Heart left ventricle (tissue), 13 donors: ENCODE measurements around the gene KRT7.

ENCODE experiments used
- CTCF ChIP-seq, 12 donors: fragments of 200-600 bp; sonication (generic) in 4 of 12; IDR thresholded peaks; one replicate each; pipeline versions ENCODE4 v1.5.0 to v1.8.0; 2018 to 2022; ENCODE audit warnings: antibody characterized with exemption in 12 of 12, mild to moderate bottlenecking in 5 of 12
- POLR2A ChIP-seq, 2 donors: fragments of 450-650 bp; IDR thresholded peaks; one replicate each; pipeline ENCODE4 v1.6.1; 2017; ENCODE audit warnings: antibody characterized with exemption in 2 of 2, mild to moderate bottlenecking in 2 of 2, moderate library complexity in 2 of 2
- donor health status: ischemic (EF 13 %, LVEDD 7.1; RV severe dilation, severe dysfunction).
- donor health status: DM: no; HTN: yes; CAD: no.
- donor health status: DM: no; HTN: no; CAD: no.
- donor health status: ischemic (EF 25% LVEDD 6.9; RV normal size, moderate dysfunction).
- donor health status: ischemic (EF 25% LVEDD 5.7; RV mildly dilated, moderate dysfunction).
- donor health status: ischemic (EF 35%, LVEDD 5.7; RV mildly dilated, moderate dysfunction).
- donor health status: nonischemic (EF 11% LVEDD 7.7; RV severe dilation, severe dysfunction).
- donor health status: DM: yes; HTN: yes; CAD: no.
- donor health status: PGD.
- donor health status: ischemic (EF 29% LVEDD 5.4; RV normal size, mild dysfunction).
- donor health status: nonischemic (EF 23%, LVEDD 6.1; RV moderate dilation, normal function).

GRCh38 chr12:52275686-52276085 lies 42.6 kb downstream of the KRT7 start:
- TF ChIP-seq CTCF (IDR thresholded peaks at IDR 0.05) (no peak), POLR2A (IDR thresholded peaks at IDR 0.05) (no peak)
